ENCODE results near the gene DESI2. TPM values are rescaled to one million over a fixed set of nuclear protein-coding genes. Genes with fewer than 3 reads are reported as not detected.

The DESI2 gene
- total and polyA plus RNA-seq, 2 of the 8 experiments (the other 6 are each of a cell fraction or from before 2014, with no cell fraction given) = 54.0 to 110 TPM

- TF ChIP-seq ATF2 (IDR thresholded peaks at IDR 0.05; ENCODE audit: low read length) = no peak
- TF ChIP-seq FOSL1 (IDR thresholded peaks at IDR 0.05; ENCODE audit: insufficient read depth, low read depth, low read length) = no peak
- TF ChIP-seq GTF2F1 (IDR thresholded peaks at IDR 0.05; ENCODE audit: borderline replicate concordance, low read depth, low read length) = no peak
- no peak for TF ChIP-seq SRF (IDR thresholded peaks at IDR 0.05; ENCODE audit: low read depth, low read length)
- TF ChIP-seq POLR2AphosphoS5 (IDR thresholded peaks at IDR 0.05; ENCODE audit: low read depth, low read length) = peak; percentile 85
- no peak for TF ChIP-seq TCF12 (IDR thresholded peaks at IDR 0.05; ENCODE audit: low read depth, low read length)
- TF ChIP-seq CTBP2 (IDR thresholded peaks at IDR 0.05; ENCODE audit: borderline replicate concordance, insufficient read depth, insufficient read length, low read length) = no peak
Measured at GRCh38 chr1:244652623-244653438, at the start of gene DESI2 (continued).

All from H1 (cell line).